ENCODE measurements around the gene SLC35G2. TPM values are rescaled to one million over a fixed set of nuclear protein-coding genes. Genes with fewer than 3 reads are reported as not detected.

SLC35G2 gene
- 10 to 100 TPM in 3 of 4 donors, 1 to 10 TPM in 1; 9.1 to 13.2 (median 11.8) TPM for total RNA-seq

GRCh38 chr3:136818769-136819391 lies at the start of gene SLC35G2:
SLC35G2 (plus strand) TSS chr3:136819126; CDS start chr3:136854461, 35,335 bp downstream.
- TF ChIP-seq CTCF (IDR thresholded peaks at IDR 0.05), result no peak
- peak in 1 of 2 donors; percentile 24 for TF ChIP-seq POLR2A (IDR thresholded peaks at IDR 0.05)
- Histone ChIP-seq H3K9me3 (no peaks in the 10 kb centered on the region), H3K4me3 (peak within 1 kb of the TSS; percentile 44 to 61), H3K4me1 (no peaks in the 10 kb centered on the region), H3K36me3 (no peaks in the 10 kb centered on the region), H3K27ac (peak within 1 kb of the TSS; percentile 74 to 77), H3K27me3 (no peaks in the 10 kb centered on the region)
- intact Hi-C loops (cut with DNase I; ENCODE audit: low total_unique reads), result no loop called here
- peak; percentile 42 to 49 for DNase-seq

- TF ChIP-seq CTCF (IDR thresholded peaks at IDR 0.05) (no peak), POLR2A (IDR thresholded peaks at IDR 0.05) (no peak)
- H3K4me3 ChIP-seq, result no peak overlapping the region
- no peak overlapping the region for H3K27ac ChIP-seq
- no peaks in the 10 kb centered on the region for H3K4me1 ChIP-seq
- DNase-seq, result no peak
- H3K27me3 ChIP-seq, result no peaks in the 10 kb centered on the region
- intact Hi-C loops (cut with DNase I; ENCODE audit: low total_unique reads), result no loop called here
- H3K9me3 ChIP-seq, result no peaks in the 10 kb centered on the region
- H3K36me3 ChIP-seq, result no peaks in the 10 kb centered on the region
Measured at GRCh38 chr3:136772709-136773108, 46.2 kb upstream of the SLC35G2 start.

GRCh38 chr3:136778865-136779264 lies 40.1 kb upstream of the SLC35G2 start:
- intact Hi-C loops (cut with DNase I; ENCODE audit: low total_unique reads), result no loop called here
- H3K36me3 ChIP-seq, result no peaks in the 10 kb centered on the region
- no peaks in the 10 kb centered on the region for H3K9me3 ChIP-seq
- H3K4me1 ChIP-seq, result no peaks in the 10 kb centered on the region
- no peak for DNase-seq
- TF ChIP-seq CTCF (IDR thresholded peaks at IDR 0.05) (no peak), POLR2A (IDR thresholded peaks at IDR 0.05) (no peak)
- no peaks in the 10 kb centered on the region for H3K27me3 ChIP-seq
- no peak overlapping the region for H3K4me3 ChIP-seq
- no peak overlapping the region for H3K27ac ChIP-seq

- no peak for TF ChIP-seq POLR2A (IDR thresholded peaks at IDR 0.05)
- no peak for TF ChIP-seq CTCF (IDR thresholded peaks at IDR 0.05)
- no peaks in the 10 kb centered on the region for H3K9me3 ChIP-seq
- H3K27ac ChIP-seq, result no peak overlapping the region
- intact Hi-C loops (cut with DNase I; ENCODE audit: low total_unique reads), result no loop called here
- H3K4me3 ChIP-seq, result no peak overlapping the region
- no peaks in the 10 kb centered on the region for H3K4me1 ChIP-seq
- no peak for DNase-seq
- H3K36me3 ChIP-seq, result no peaks in the 10 kb centered on the region
- no peaks in the 10 kb centered on the region for H3K27me3 ChIP-seq
Measured at GRCh38 chr3:136780741-136781140, 38.2 kb upstream of the SLC35G2 start.

- no peak overlapping the region for H3K4me3 ChIP-seq
- H3K27ac ChIP-seq, result no peak overlapping the region
- no peaks in the 10 kb centered on the region for H3K9me3 ChIP-seq
- H3K27me3 ChIP-seq, result no peaks in the 10 kb centered on the region
- H3K36me3 ChIP-seq, result no peaks in the 10 kb centered on the region
- no peaks in the 10 kb centered on the region for H3K4me1 ChIP-seq
- DNase-seq, result no peak
- TF ChIP-seq CTCF (IDR thresholded peaks at IDR 0.05) (no peak), POLR2A (IDR thresholded peaks at IDR 0.05) (no peak)
- intact Hi-C loops (cut with DNase I; ENCODE audit: low total_unique reads), result no loop called here
Measured at GRCh38 chr3:136783708-136784191, 35.2 kb upstream of the SLC35G2 start.
